T-helper 9 cell (primary cell): ENCODE results near the gene KCNRG.
"Not testable (repeated sequence)": the region's sequence is repeated elsewhere in the genome, so short reads cannot be mapped to it uniquely, and the experiment has no call there.

ENCODE experiments used
- DNase-seq: peaks from one replicate; pipeline ENCODE4 v3.0.0-alpha.2; 2020
- total RNA-seq, 2 donors: gene quantifications; one replicate each; lab custom pipeline; 2026; lab: John Stamatoyannopoulos, UW

Gene KCNRG
- total RNA-seq, result 0 to 0.35 reads per million in 2 donors

- no peak for DNase-seq
Measured at GRCh38 chr13:50015258-50015657, at the start of gene KCNRG. TSS of gene KCNRG (plus strand) at chr13:50015444. CDS start at chr13:50015494, 50 bp downstream.

- no peak for DNase-seq
Measured at GRCh38 chr13:49967456-49967855, 47.8 kb upstream of the KCNRG start.

- no peak for DNase-seq
Measured at GRCh38 chr13:49972709-49973108, 42.5 kb upstream of the KCNRG start.

- no peak for DNase-seq
Measured at GRCh38 chr13:49975826-49976225, 39.4 kb upstream of the KCNRG start.

- peak; percentile 75 for DNase-seq
Measured at GRCh38 chr13:49976314-49977258, 38.7 kb upstream of the KCNRG start.

GRCh38 chr13:49977992-49978391, 37.3 kb upstream of the KCNRG start:
- no peak for DNase-seq

GRCh38 chr13:49980266-49980665, 35.0 kb upstream of the KCNRG start:
- no peak for DNase-seq

GRCh38 chr13:49985129-49985528, 30.1 kb upstream of the KCNRG start:
- no peak for DNase-seq

GRCh38 chr13:49986471-49986870, 28.8 kb upstream of the KCNRG start:
- no peak for DNase-seq

GRCh38 chr13:49990612-49991011, 24.6 kb upstream of the KCNRG start:
- not testable (repeated sequence) for DNase-seq

- no peak for DNase-seq
Measured at GRCh38 chr13:49993111-49993510, 22.1 kb upstream of the KCNRG start.

GRCh38 chr13:49993666-49994065, 21.6 kb upstream of the KCNRG start:
- no peak for DNase-seq

GRCh38 chr13:49995625-49996101, 19.6 kb upstream of the KCNRG start:
- no peak for DNase-seq

GRCh38 chr13:49996161-49996915, 18.9 kb upstream of the KCNRG start:
- DNase-seq, result peak; percentile 82

- DNase-seq, result peak; percentile 67
Measured at GRCh38 chr13:49996951-49997895, 18.0 kb upstream of the KCNRG start, which contains the start of gene TRIM13. TSS of gene TRIM13 (plus strand) at chr13:49997042. CDS start at chr13:50011941, 14,899 bp downstream.

GRCh38 chr13:49997955-49998354, 17.3 kb upstream of the KCNRG start:
- no peak for DNase-seq

GRCh38 chr13:49998714-49999624, 16.3 kb upstream of the KCNRG start:
- DNase-seq, result no peak

GRCh38 chr13:50001287-50001686, 14.0 kb upstream of the KCNRG start:
- no peak for DNase-seq

GRCh38 chr13:50006426-50007135, 8.7 kb upstream of the KCNRG start:
- DNase-seq, result no peak

GRCh38 chr13:50011461-50011860, 3.8 kb upstream of the KCNRG start:
- no peak for DNase-seq
